Activated T-cell treated with anti-CD3 and anti-CD28 coated beads, Interleukin-2, amount 50 U/mL, for 72 hours (primary cell): ENCODE measurements around the gene MLLT1. TPM values are rescaled to one million over a fixed set of nuclear protein-coding genes. Genes with fewer than 3 reads are reported as not detected.
A peak's percentile ranks its signal among the peaks of the same experiment; 100 is the strongest.

Source experiments
- ATAC-seq, 2 donors: fragments of 150-1000 bp; cut with Tn5 transposase; replicated peaks in 1 of 2; 2 replicates each; pipeline ENCODE4 v1.10.0; 2021; ENCODE audit warnings: moderate library complexity in 2 of 2, mild to moderate bottlenecking in 1 of 2
- DNase-seq, 2 donors: peaks; one replicate each; pipeline ENCODE4 v3.0.0; 2021 to 2022; ENCODE audit warnings: mixed read lengths in 1 of 2
- H3K27ac Mint-ChIP-seq: one replicate; pipeline ENCODE4 v1.8.0; 2022; ENCODE audit warnings: mild to moderate bottlenecking, moderate library complexity, mixed read lengths
- H3K27me3 Mint-ChIP-seq: one replicate; pipeline ENCODE4 v1.8.0; 2022; ENCODE audit warnings: low read depth, mixed read lengths
- H3K36me3 Mint-ChIP-seq, 2 donors: one replicate each; pipeline ENCODE4 v1.8.0; 2022; ENCODE audit warnings: mixed read lengths in 2 of 2, mild to moderate bottlenecking in 1 of 2; ENCODE audit not compliant: insufficient read depth in 2 of 2
- H3K4me1 Mint-ChIP-seq: one replicate; pipeline ENCODE4 v1.8.0; 2022; ENCODE audit warnings: low read depth, mixed read lengths
- H3K4me3 Mint-ChIP-seq, 2 donors: one replicate each; pipeline ENCODE4 v1.8.0; 2022; ENCODE audit warnings: mild to moderate bottlenecking in 2 of 2, mixed read lengths in 2 of 2, moderate library complexity in 2 of 2
- H3K9me3 Mint-ChIP-seq, 2 donors: one replicate each; pipeline ENCODE4 v1.8.0; 2022; ENCODE audit warnings: mixed read lengths in 2 of 2
- total RNA-seq, 2 donors: library from RNA; stranded (reverse); gene quantifications; one replicate each; pipeline ENCODE4 v1.2.3, GENCODE V29; 2022

MLLT1 gene
- total RNA-seq, 2 donors from 2014 or later, result 39.9 to 44.5 TPM

- peaks cover 0 to 2% of the 10 kb centered on the region in 2 donors for H3K9me3 Mint-ChIP-seq
- no peak overlapping the region for H3K27ac Mint-ChIP-seq
- H3K36me3 Mint-ChIP-seq, result no peaks in the 10 kb centered on the region
- ATAC-seq (no peak), DNase-seq (no peak)
- H3K4me3 Mint-ChIP-seq, result no peak overlapping the region
- H3K27me3 Mint-ChIP-seq, result no peaks in the 10 kb centered on the region
- peaks cover 4% of the 10 kb centered on the region for H3K4me1 Mint-ChIP-seq
Observed at GRCh38 chr19:6172074-6172863, 107.5 kb downstream of the MLLT1 start.

- ATAC-seq, result no peak
- no peak overlapping the region for H3K27ac Mint-ChIP-seq
Observed at GRCh38 chr19:6167115-6167514, 112.7 kb downstream of the MLLT1 start.

GRCh38 chr19:6164906-6165531 lies 114.8 kb downstream of the MLLT1 start:
- peaks cover 19% of the 10 kb centered on the region for H3K4me1 Mint-ChIP-seq
- H3K9me3 Mint-ChIP-seq, result no peaks in the 10 kb centered on the region
- H3K27ac Mint-ChIP-seq, result no peak overlapping the region
- H3K27me3 Mint-ChIP-seq, result no peaks in the 10 kb centered on the region
- H3K36me3 Mint-ChIP-seq, result no peaks in the 10 kb centered on the region
- no peak for ATAC-seq
- DNase-seq, result no peak
- H3K4me3 Mint-ChIP-seq, result no peak overlapping the region

More at GRCh38 chr19:6167115-6167514, 112.7 kb downstream of the MLLT1 start:
- no peak for DNase-seq
- Mint-ChIP-seq H3K36me3 (no peaks in the 10 kb centered on the region), H3K4me1 (peaks cover 11% of the 10 kb centered on the region), H3K4me3 (no peak overlapping the region), H3K27me3 (no peaks in the 10 kb centered on the region), H3K9me3 (peaks cover 0 to 2% of the 10 kb centered on the region in 2 donors)

GRCh38 chr19:6161271-6161850 lies 118.4 kb downstream of the MLLT1 start:
- peak; percentile 79 to 84 for ATAC-seq
- peak; percentile 48 to 59 for DNase-seq
- H3K4me1 Mint-ChIP-seq, result peaks cover 14% of the 10 kb centered on the region
- peaks cover 1% of the 10 kb centered on the region in 2 donors for H3K36me3 Mint-ChIP-seq
- no peaks in the 10 kb centered on the region for H3K27me3 Mint-ChIP-seq
- peaks cover 4% of the 10 kb centered on the region in 2 donors for H3K9me3 Mint-ChIP-seq
- H3K27ac Mint-ChIP-seq, result no peak overlapping the region
- peak overlapping the region in 1 of 2 donors; percentile 42 for H3K4me3 Mint-ChIP-seq

Other genes with a start within 250 kb of the MLLT1 start
- 10 to 100 TPM in 1 of 2 donors, 1 to 10 TPM in 1; 8.7 to 11.6 TPM for gene RFX2, start 169.5 kb downstream of the MLLT1 start, total RNA-seq
- not detected for gene ACSBG2, start 144.3 kb downstream of the MLLT1 start, total RNA-seq
- under 1 TPM in 1 of 2 donors, not detected in 1; 0.34 TPM for gene ACER1, start 53.6 kb upstream of the MLLT1 start, total RNA-seq
- gene CLPP, start 81.6 kb upstream of the MLLT1 start, total RNA-seq, result 100 to 1,000 TPM; 147 to 168 TPM
- gene ALKBH7, start 92.8 kb upstream of the MLLT1 start, total RNA-seq, result 10 to 100 TPM; 60.5 to 65.2 TPM
- gene PSPN, start 96.0 kb upstream of the MLLT1 start, total RNA-seq, result 1 to 10 TPM; 2.4 to 3.1 TPM
- gene GTF2F1, start 113.2 kb upstream of the MLLT1 start, total RNA-seq, result 10 to 100 TPM; 78.9 to 87.5 TPM
- gene KHSRP, start 144.8 kb upstream of the MLLT1 start, total RNA-seq, result 100 to 1,000 TPM; 253 to 311 TPM
- under 1 TPM; 0.16 to 0.58 TPM for gene SLC25A41, start 153.8 kb upstream of the MLLT1 start, total RNA-seq
- 10 to 100 TPM; 24.6 to 26.3 TPM for gene SLC25A23, start 179.8 kb upstream of the MLLT1 start, total RNA-seq
- gene CRB3, start 184.3 kb upstream of the MLLT1 start, total RNA-seq, result 1 to 10 TPM; 3.9 to 5.0 TPM
- gene DENND1C, start 201.8 kb upstream of the MLLT1 start, total RNA-seq, result 100 to 1,000 TPM in 1 of 2 donors, 10 to 100 TPM in 1; 92.1 to 105 TPM
- 10 to 100 TPM in 1 of 2 donors, 1 to 10 TPM in 1; 8.7 to 11.9 TPM for gene TUBB4A, start 222.3 kb upstream of the MLLT1 start, total RNA-seq